ENCODE measurements around the gene MREG.

DNA sequence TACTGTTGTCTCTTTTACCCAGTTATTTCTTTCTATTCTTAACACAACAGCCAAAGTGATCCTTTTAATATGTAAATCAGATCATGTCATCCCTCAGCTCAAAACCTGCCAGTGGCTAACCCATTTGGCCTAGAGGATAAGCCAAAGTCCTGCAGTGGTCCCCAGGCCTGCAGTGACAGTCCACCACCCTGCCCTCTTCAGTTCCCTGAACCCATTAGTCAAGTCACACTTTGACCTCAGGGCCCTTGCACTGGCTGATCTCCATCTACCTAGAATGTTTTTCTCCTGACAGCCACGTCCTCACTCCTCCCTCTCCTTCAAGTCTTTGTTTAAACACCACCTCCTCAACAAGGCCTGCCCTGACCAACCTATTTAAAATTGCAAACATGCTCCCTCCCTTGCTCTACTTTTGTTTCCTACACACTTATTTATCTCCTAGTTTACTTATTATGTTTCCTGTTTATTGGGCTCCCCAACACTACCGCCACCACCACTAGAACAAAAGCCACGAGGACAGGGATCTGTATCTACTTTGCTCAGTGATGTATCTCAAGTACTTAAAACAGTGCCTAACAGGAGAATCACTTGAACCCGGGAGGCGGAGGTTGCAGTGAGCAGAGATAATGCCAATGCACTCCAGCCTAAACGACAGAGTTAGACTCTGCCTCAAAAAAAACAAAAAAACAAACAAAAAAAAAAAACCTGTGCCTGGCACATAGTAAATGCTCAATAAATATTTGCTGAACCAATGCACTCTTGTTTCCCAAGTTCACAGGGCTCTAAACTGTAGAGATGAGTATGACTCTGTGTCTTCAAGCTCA is 9.3 kb downstream of the MREG start:
- TF ChIP-seq, protein P1, sequence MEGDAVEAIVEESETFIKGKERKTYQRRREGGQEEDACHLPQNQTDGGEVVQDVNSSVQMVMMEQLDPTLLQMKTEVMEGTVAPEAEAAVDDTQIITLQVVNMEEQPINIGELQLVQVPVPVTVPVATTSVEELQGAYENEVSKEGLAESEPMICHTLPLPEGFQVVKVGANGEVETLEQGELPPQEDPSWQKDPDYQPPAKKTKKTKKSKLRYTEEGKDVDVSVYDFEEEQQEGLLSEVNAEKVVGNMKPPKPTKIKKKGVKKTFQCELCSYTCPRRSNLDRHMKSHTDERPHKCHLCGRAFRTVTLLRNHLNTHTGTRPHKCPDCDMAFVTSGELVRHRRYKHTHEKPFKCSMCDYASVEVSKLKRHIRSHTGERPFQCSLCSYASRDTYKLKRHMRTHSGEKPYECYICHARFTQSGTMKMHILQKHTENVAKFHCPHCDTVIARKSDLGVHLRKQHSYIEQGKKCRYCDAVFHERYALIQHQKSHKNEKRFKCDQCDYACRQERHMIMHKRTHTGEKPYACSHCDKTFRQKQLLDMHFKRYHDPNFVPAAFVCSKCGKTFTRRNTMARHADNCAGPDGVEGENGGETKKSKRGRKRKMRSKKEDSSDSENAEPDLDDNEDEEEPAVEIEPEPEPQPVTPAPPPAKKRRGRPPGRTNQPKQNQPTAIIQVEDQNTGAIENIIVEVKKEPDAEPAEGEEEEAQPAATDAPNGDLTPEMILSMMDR (IDR thresholded peaks at IDR 0.05), result no peak
- TF ChIP-seq POLR2AphosphoS5 (IDR thresholded peaks at IDR 0.05; ENCODE audit: insufficient read depth in 1 of 2, low read depth in 1 of 2), result no peak
